Right lobe of liver (tissue), 6 donors: ENCODE results near the gene NME1. TPM values are rescaled to one million over a fixed set of nuclear protein-coding genes. Genes with fewer than 3 reads are reported as not detected.
"Not testable (repeated sequence)": the region's sequence is repeated elsewhere in the genome, so short reads cannot be mapped to it uniquely, and the experiment has no call there.

ENCODE experiments used
- ATAC-seq, 4 donors: fragments of 200-7000 bp; cut with Tn5 transposase; one replicate each; pipeline ENCODE4 v1.9.1; 2020; ENCODE audit warnings: mild to moderate bottlenecking in 4 of 4, moderate library complexity in 4 of 4
- DNase-seq, 3 donors: peaks; one replicate each; pipeline ENCODE4 v3.0.0-alpha.2; 2020
- H3K27ac ChIP-seq, 3 donors: fragments of 200-600 bp; one replicate each; pipeline ENCODE4 v1.8.0; 2022
- H3K27me3 ChIP-seq, 2 donors: fragments of 200-600 bp; one replicate each; pipeline ENCODE4 v1.8.0; 2022
- H3K36me3 ChIP-seq, 4 donors: fragments of 200-600 bp; sonication (generic) in 1 of 4; one replicate each; pipeline versions ENCODE4 v1.5.1 to v1.8.0; 2017 to 2022; ENCODE audit warnings: control low read depth in 1 of 4
- H3K4me1 ChIP-seq, 4 donors: fragments of 200-600 bp; sonication (generic) in 1 of 4; one replicate each; pipeline versions ENCODE4 v1.5.1 to v1.8.0; 2017 to 2022; ENCODE audit warnings: control low read depth in 1 of 4
- H3K4me3 ChIP-seq, 3 donors: fragments of 200-600 bp; one replicate each; pipeline ENCODE4 v1.8.0; 2022
- H3K9me3 ChIP-seq, 4 donors: fragments of 200-600 bp; sonication (generic) in 1 of 4; one replicate each; pipeline versions ENCODE4 v1.5.1 to v1.8.0; 2017 to 2022; ENCODE audit warnings: control low read depth in 1 of 4
- CTCF ChIP-seq, 4 donors: fragments of 200-600 bp in 3 of 4; fragments of 450-650 bp in 1 of 4; IDR thresholded peaks; one replicate each; pipeline versions ENCODE4 v1.5.1 to v1.8.0; 2016 to 2022; ENCODE audit warnings: antibody characterized with exemption in 4 of 4, mild to moderate bottlenecking in 2 of 4
- POLR2A ChIP-seq: fragments of 450-650 bp; IDR thresholded peaks from one replicate; pipeline ENCODE4 v1.6.1; 2017; ENCODE audit warnings: antibody characterized with exemption, mild to moderate bottlenecking
- WGBS: methylation state at CpG from one replicate; pipeline ENCODE4 v1.1.6; 2018; ENCODE audit warnings: low coverage, low lambda C conversion rate; ENCODE audit not compliant: insufficient coverage; ENCODE audit errors: missing lambda C conversion rate; 5-methylcytosine and 5-hydroxymethylcytosine counted together
- intact Hi-C, 2 donors: fragments of 100-400 bp; cut with DNase I; formaldehyde crosslinking; loops; one replicate each; pipeline versions ENCODE4 v1.11.2 to v1.14.1; 2022
- total RNA-seq, 6 experiments: library from RNA; depleted of rRNA in 2 of 6; stranded (reverse); fragments of >200 nt in 2 of 6; fragmentation: NEBNext Ultra II Directional in 3 of 6; extraction: Animal tissue kit (Norgen Biotek cat#: 25700) in 3 of 6; gene quantifications; one replicate each; pipeline versions ENCODE4 v1.1.0 to v1.2.4, GENCODE V29; 2016 to 2023
- donor health status: DM: no; HTN: yes; CAD: no.
- donor health status: DM: no; HTN: no; CAD: no.
- donor health status: DM: no; HTN: no; CAD: no.
- donor health status: DM: no; HTN: yes; CAD: no.
- donor health status: DM: no; HTN: yes; CAD: no.

Gene NME1
- total RNA-seq, 6 experiments from 2014 or later, result 31.1 to 88.1 (median 47.0) TPM

- 63% methylated on average over 10 of the region's 42 CpGs for WGBS
- H3K9me3 ChIP-seq, result no peaks in the 10 kb centered on the region
- ATAC-seq (peak; percentile 62 to 66 (median 64)), DNase-seq (peak; percentile 64 to 72 (median 65))
- H3K36me3 ChIP-seq, result peaks cover 0 to 30% (median 12%) of the 10 kb centered on the region in 4 donors
- peaks cover 0 to 10% (median 4%) of the 10 kb centered on the region in 4 donors for H3K4me1 ChIP-seq
- TF ChIP-seq CTCF (IDR thresholded peaks at IDR 0.05), result peak; percentile 55 to 80 (median 70)
- TF ChIP-seq POLR2A, result no peak
- peak overlapping the region; percentile 93 to 99 (median 99) for H3K4me3 ChIP-seq
- intact Hi-C loops, result no loop called here
- peak overlapping the region; percentile 79 to 86 (median 82) for H3K27ac ChIP-seq
- H3K27me3 ChIP-seq, result no peaks in the 10 kb centered on the region
Measured at GRCh38 chr17:51166987-51167931, 13.9 kb downstream of the NME1 start.

- no CpG with 5 or more reads among the region's 1 CpG for WGBS
- DNase-seq (no peak), ATAC-seq (no peak)
- Histone ChIP-seq H3K27ac (no peak overlapping the region), H3K27me3 (no peaks in the 10 kb centered on the region), H3K4me3 (no peak overlapping the region), H3K36me3 (peaks cover 0 to 33% (median 12%) of the 10 kb centered on the region in 4 donors), H3K9me3 (no peaks in the 10 kb centered on the region), H3K4me1 (peaks cover 0 to 10% (median 4%) of the 10 kb centered on the region in 4 donors)
- TF ChIP-seq CTCF (IDR thresholded peaks at IDR 0.05) (no peak), POLR2A (no peak)
- intact Hi-C loops, result no loop called here
Measured at GRCh38 chr17:51169340-51169739, 16.0 kb downstream of the NME1 start.

- WGBS, result 93% methylated on average over 2 of the region's 2 CpGs
- Histone ChIP-seq H3K4me3 (no peak overlapping the region), H3K36me3 (peaks cover 0 to 33% (median 12%) of the 10 kb centered on the region in 4 donors), H3K9me3 (no peaks in the 10 kb centered on the region), H3K27ac (no peak overlapping the region), H3K4me1 (peaks cover 0 to 10% (median 4%) of the 10 kb centered on the region in 4 donors), H3K27me3 (no peaks in the 10 kb centered on the region)
- no peak for ATAC-seq
- DNase-seq, result no peak
- TF ChIP-seq CTCF (IDR thresholded peaks at IDR 0.05) (no peak), POLR2A (no peak)
- intact Hi-C loops, result no loop called here
Measured at GRCh38 chr17:51170736-51171135, 17.4 kb downstream of the NME1 start.

- H3K27me3 ChIP-seq, intact Hi-C loops, H3K4me3 ChIP-seq, ATAC-seq, H3K9me3 ChIP-seq, DNase-seq, H3K27ac ChIP-seq: not testable (repeated sequence)
- Histone ChIP-seq H3K4me1 (peaks cover 0 to 10% (median 3%) of the 10 kb centered on the region in 4 donors), H3K36me3 (peaks cover 0 to 33% (median 12%) of the 10 kb centered on the region in 4 donors)
- 84% methylated on average over 9 of the region's 9 CpGs for WGBS
Measured at GRCh38 chr17:51172030-51172429, 18.7 kb downstream of the NME1 start.

GRCh38 chr17:51180486-51180885 lies 27.1 kb downstream of the NME1 start:
- H3K27me3 ChIP-seq, result no peaks in the 10 kb centered on the region
- no peak overlapping the region for H3K27ac ChIP-seq
- H3K36me3 ChIP-seq, result peaks cover 0 to 40% (median 3%) of the 10 kb centered on the region in 4 donors
- TF ChIP-seq CTCF (IDR thresholded peaks at IDR 0.05) (no peak), POLR2A (no peak)
- ATAC-seq (no peak), DNase-seq (no peak)
- H3K9me3 ChIP-seq, result no peaks in the 10 kb centered on the region
- no peaks in the 10 kb centered on the region for H3K4me1 ChIP-seq
- intact Hi-C loops, result no loop called here
- 84% methylated on average over 5 of the region's 5 CpGs for WGBS
- no peak overlapping the region for H3K4me3 ChIP-seq
